Right atrium auricular region (tissue), 2 donors: Measurements from ENCODE around the gene GEMIN7. TPM values are rescaled to one million over a fixed set of nuclear protein-coding genes. Genes with fewer than 3 reads are reported as not detected.

Experiments
- DNase-seq: peaks from one replicate; pipeline ENCODE4 v3.0.0-alpha.2; 2019; ENCODE audit warnings: low spot score
- H3K27ac ChIP-seq, 2 donors: fragments of 200-600 bp; sonication (generic); 1 replicate in 1 of 2; 2 replicates in 1 of 2; pipeline ENCODE4 v1.5.1; 2016 to 2019
- H3K27me3 ChIP-seq, 2 donors: fragments of 200-600 bp; sonication (generic); one replicate each; pipeline versions ENCODE4 v1.5.1 to v1.6.0; 2017 to 2019
- H3K36me3 ChIP-seq: fragments of 200-600 bp; sonication (generic); one replicate; pipeline ENCODE4 v1.5.1; 2016
- H3K4me1 ChIP-seq, 2 donors: fragments of 200-600 bp; sonication (generic); one replicate each; pipeline versions ENCODE4 v1.5.1 to v1.6.0; 2017 to 2019
- H3K4me3 ChIP-seq, 2 donors: fragments of 200-600 bp; sonication (generic); 1 replicate in 1 of 2; 2 replicates in 1 of 2; pipeline ENCODE4 v1.5.1; 2017 to 2019; ENCODE audit warnings: mild to moderate bottlenecking in 1 of 2, moderate library complexity in 1 of 2
- H3K9me3 ChIP-seq, 2 donors: fragments of 200-600 bp; sonication (generic); one replicate each; pipeline ENCODE4 v1.5.1; 2019
- total RNA-seq, 2 donors: library from RNA; depleted of rRNA; stranded (reverse); fragments of >200 nt; gene quantifications; one replicate each; pipeline ENCODE4 v1.1.0, GENCODE V29; 2016
- TF ChIP-seq, protein P1 (sequence below), 2 donors: fragments of 200-600 bp; sonication (generic); IDR thresholded peaks; one replicate each; pipeline ENCODE4 v1.5.1; 2019; ENCODE audit warnings: antibody characterized with exemption in 2 of 2

Gene GEMIN7
- total RNA-seq, 2 donors from 2014 or later, result 11.3 to 20.0 TPM

DNA sequence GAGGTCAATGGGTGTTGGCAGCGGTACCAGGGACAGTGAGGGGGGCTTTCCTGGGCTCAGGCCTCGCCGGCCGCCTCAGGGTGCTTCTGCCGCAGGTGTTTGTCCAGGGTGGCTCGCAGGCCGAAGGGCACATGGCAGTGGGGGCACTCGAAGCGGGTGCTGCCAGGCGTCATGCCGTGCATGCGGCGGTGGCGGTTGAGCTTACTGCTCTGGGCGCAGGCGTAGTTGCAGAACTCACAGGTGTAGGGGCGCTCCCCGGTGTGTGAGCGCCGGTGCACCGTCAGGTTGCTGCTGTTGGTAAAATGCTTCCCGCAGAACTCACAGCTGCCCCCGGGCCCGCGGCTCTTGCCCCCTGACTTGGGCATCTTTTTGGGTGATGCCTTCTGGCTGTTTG is 7.5 kb upstream of the GEMIN7 start:
- Histone ChIP-seq H3K4me3 (no peak overlapping the region), H3K27me3 (no peaks in the 10 kb centered on the region), H3K36me3 (peaks cover 51% of the 10 kb centered on the region), H3K9me3 (no peaks in the 10 kb centered on the region), H3K27ac (no peak overlapping the region), H3K4me1 (peaks cover 0 to 16% of the 10 kb centered on the region in 2 donors)
- TF ChIP-seq, protein P1, sequence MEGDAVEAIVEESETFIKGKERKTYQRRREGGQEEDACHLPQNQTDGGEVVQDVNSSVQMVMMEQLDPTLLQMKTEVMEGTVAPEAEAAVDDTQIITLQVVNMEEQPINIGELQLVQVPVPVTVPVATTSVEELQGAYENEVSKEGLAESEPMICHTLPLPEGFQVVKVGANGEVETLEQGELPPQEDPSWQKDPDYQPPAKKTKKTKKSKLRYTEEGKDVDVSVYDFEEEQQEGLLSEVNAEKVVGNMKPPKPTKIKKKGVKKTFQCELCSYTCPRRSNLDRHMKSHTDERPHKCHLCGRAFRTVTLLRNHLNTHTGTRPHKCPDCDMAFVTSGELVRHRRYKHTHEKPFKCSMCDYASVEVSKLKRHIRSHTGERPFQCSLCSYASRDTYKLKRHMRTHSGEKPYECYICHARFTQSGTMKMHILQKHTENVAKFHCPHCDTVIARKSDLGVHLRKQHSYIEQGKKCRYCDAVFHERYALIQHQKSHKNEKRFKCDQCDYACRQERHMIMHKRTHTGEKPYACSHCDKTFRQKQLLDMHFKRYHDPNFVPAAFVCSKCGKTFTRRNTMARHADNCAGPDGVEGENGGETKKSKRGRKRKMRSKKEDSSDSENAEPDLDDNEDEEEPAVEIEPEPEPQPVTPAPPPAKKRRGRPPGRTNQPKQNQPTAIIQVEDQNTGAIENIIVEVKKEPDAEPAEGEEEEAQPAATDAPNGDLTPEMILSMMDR (IDR thresholded peaks at IDR 0.05), result no peak
- no peak for DNase-seq

DNA sequence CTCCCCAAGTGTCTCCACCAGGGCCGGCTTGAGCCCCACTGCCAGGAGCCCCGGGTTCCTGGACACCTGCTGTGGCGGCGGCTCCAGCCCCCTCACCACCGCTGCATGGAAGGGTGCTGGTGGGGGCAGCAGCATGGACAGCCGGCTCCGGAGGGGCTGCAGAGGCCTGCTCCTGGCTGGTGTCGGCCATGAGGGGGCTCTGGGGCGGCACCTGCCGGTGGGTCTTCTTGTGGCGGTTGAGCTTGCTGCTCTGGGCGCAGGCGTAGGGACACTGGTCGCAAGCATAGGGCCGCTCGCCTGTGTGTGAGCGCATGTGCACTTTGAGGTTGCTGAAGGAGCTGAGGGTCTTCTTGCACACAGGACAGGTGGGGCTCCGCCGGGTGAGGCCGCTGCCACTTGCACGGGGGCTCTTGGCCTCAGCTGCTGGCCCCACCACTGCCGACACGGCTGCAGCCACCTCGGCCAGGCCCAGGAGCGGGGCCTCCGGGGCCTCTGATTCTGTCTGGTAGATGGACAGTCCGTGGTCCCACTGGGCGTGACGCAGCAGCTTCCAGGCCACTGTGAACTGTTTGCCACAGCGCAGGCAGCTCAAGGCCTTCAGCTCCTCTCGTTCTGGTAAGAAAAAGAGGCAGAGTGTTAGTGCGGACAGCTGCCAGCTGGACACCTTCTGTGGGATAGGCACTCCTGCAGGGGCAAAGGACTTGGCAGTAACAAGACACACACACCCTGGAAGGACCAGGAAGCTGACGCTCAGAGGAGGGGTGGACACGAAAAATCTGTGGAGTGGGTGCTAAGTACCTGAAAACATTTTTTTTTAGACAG is 6.9 kb upstream of the GEMIN7 start:
- H3K36me3 ChIP-seq, result peaks cover 45% of the 10 kb centered on the region
- TF ChIP-seq, protein P1 (IDR thresholded peaks at IDR 0.05), result no peak
- H3K4me1 ChIP-seq, result peaks cover 0 to 23% of the 10 kb centered on the region in 2 donors
- H3K9me3 ChIP-seq, result no peaks in the 10 kb centered on the region
- DNase-seq, result no peak
- H3K27me3 ChIP-seq, result no peaks in the 10 kb centered on the region
- no peak overlapping the region for H3K4me3 ChIP-seq
- H3K27ac ChIP-seq, result no peak overlapping the region

- no peak for DNase-seq
- H3K4me3 ChIP-seq, result peak overlapping the region in 1 of 2 donors; percentile 59
- peaks cover 0 to 34% of the 10 kb centered on the region in 2 donors for H3K4me1 ChIP-seq
- peaks cover 19% of the 10 kb centered on the region for H3K36me3 ChIP-seq
- no peaks in the 10 kb centered on the region for H3K9me3 ChIP-seq
- no peaks in the 10 kb centered on the region for H3K27me3 ChIP-seq
- TF ChIP-seq, protein P1 (IDR thresholded peaks at IDR 0.05), result no peak
- H3K27ac ChIP-seq, result peak overlapping the region; percentile 21 to 51
Measured at GRCh38 chr19:45074744-45075300, 4.2 kb upstream of the GEMIN7 start.

- peaks cover 0 to 41% of the 10 kb centered on the region in 2 donors for H3K4me1 ChIP-seq
- TF ChIP-seq, protein P1 (IDR thresholded peaks at IDR 0.05), result no peak
- peak overlapping the region; percentile 23 to 51 for H3K27ac ChIP-seq
- H3K27me3 ChIP-seq, result no peaks in the 10 kb centered on the region
- H3K4me3 ChIP-seq, result peak overlapping the region; percentile 36 to 59
- peaks cover 12% of the 10 kb centered on the region for H3K36me3 ChIP-seq
- DNase-seq, result peak; percentile 80
- H3K9me3 ChIP-seq, result no peaks in the 10 kb centered on the region
Measured at GRCh38 chr19:45075301-45076028, 3.6 kb upstream of the GEMIN7 start.

DNA sequence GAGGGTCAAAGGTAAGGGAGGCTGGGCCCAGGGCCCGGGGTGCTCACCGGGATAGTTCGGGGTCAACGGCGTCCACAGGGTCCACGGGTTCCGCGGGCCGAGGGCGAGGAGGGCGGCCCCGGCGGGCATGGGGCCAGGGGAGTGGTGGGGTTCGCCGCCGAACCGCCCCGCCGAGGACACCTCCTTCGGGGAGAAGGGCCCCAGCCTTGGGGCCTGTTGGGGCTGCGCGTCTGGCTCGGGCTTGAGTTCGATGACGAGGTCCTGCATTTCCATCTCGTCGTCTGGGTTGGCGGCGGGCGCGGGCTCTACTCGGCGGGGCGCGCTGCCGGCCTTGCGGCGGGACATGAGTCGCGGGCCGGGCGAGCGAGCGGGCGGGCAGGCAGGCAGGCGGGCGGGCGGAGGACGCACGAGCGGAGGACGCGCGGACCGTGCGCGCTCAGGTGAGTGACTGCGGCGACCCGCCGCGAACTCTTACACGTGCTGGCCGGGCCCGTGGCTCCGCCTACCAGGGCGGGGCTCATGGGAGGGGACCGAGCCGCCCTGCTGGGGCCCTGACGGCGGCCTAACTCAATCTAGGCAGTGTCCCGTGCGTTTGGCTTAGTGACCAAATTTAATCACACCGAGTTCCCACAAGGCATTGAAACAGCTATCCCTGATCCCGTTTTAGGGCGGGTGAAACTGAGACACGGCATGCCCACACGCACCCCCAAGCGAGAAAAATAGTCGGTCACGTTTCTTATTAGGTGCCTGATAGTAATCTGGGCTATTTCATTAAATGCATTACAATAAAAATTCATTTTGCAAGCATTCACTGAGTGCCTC is 2.8 kb upstream of the GEMIN7 start, which contains the start of gene ZNF296:
Gene ZNF296 (minus strand): TSS at position 450 of the 822 bp plus-strand sequence. CDS start 105 bp downstream, at position 345.
- Histone ChIP-seq H3K9me3 (no peaks in the 10 kb centered on the region), H3K36me3 (peaks cover 5% of the 10 kb centered on the region), H3K27ac (peak within 1 kb of the TSS; percentile 23 to 51), H3K27me3 (no peaks in the 10 kb centered on the region), H3K4me3 (peak within 1 kb of the TSS; percentile 36 to 59), H3K4me1 (peaks cover 0 to 42% of the 10 kb centered on the region in 2 donors)
- TF ChIP-seq, protein P1 (IDR thresholded peaks at IDR 0.05), result no peak
- DNase-seq, result peak; percentile 64
